Neural progenitor cell (in vitro differentiated cells): ENCODE results near the gene DDX18.

Experiments used
- CTCF ChIP-seq: fragments of 200-600 bp; sonication (generic); IDR thresholded peaks from 2 replicates; pipeline ENCODE4 v1.5.1; 2017; ENCODE audit warnings: antibody characterized with exemption, mild to moderate bottlenecking
- EZH2 ChIP-seq: fragments of 200-600 bp; sonication (generic); IDR thresholded peaks from 2 replicates; pipeline ENCODE4 v1.6.1; 2017; ENCODE audit warnings: antibody characterized with exemption, mild to moderate bottlenecking, moderate library complexity
- EZH2phosphoT487 ChIP-seq: fragments of 200-600 bp; sonication (generic); IDR thresholded peaks from 2 replicates; pipeline ENCODE4 v1.6.1; 2017; ENCODE audit warnings: antibody characterized with exemption

GRCh38 chr2:117818921-117819320 lies 4.4 kb downstream of the DDX18 start:
- TF ChIP-seq CTCF (no peak), EZH2 (no peak), EZH2phosphoT487 (no peak)
